K562 (cell line): ENCODE data around the gene LRP6. TPM values are rescaled to one million over a fixed set of nuclear protein-coding genes. Genes with fewer than 3 reads are reported as not detected.

Experiments
- ATAC-seq: fragments of 200-7000 bp; cut with Tn5 transposase; 3 replicates; pipeline ENCODE4 v1.9.1; 2020; ENCODE audit warnings: moderate library complexity
- BruUV-seq: library from RNA; stranded (reverse); fragments of 400-500 nt; replicated peaks from 2 replicates; lab custom pipeline; 2021; lab: Mats Ljungman, UMichigan
- CTCF ChIA-PET: fragments of 300-600 bp; formaldehyde crosslinking; extraction: SDS; loops from one replicate; lab custom pipeline; 2021; ENCODE audit warnings: low intra/inter-chr PET ratio; lab: Yijun Ruan, JAX
- POLR2A ChIA-PET: fragments of 300-600, 350-650 bp; sonication (Branson Sonifier 250); formaldehyde crosslinking; extraction: SDS; loops from one replicate; lab custom pipeline; 2021; ENCODE audit warnings: antibody characterized with exemption, inconsistent platforms; lab: Yijun Ruan, JAX
- DNase-seq, 4 experiments: peaks; one replicate each; pipeline versions ENCODE4 v3.0.0 to v3.0.0-alpha.2; 2011 to 2018; ENCODE audit warnings: low spot score in 3 of 4, mixed read lengths in 3 of 4; ENCODE audit errors: extremely low read depth in 1 of 4
- FAIRE-seq: peaks from 2 replicates; lab custom pipeline; 2011; peaks lifted over from hg19 to GRCh38; lab: Jason Lieb, UNC
- H2AFZ ChIP-seq: 2 replicates; pipeline ENCODE4 v1.6.0; 2011; ENCODE audit warnings: low read depth, low read length, control low read depth, inconsistent platforms
- H3K27ac ChIP-seq: fragments of 200-600 bp; 3 replicates; pipeline ENCODE4 v1.8.0; 2011; ENCODE audit warnings: low read depth, mild to moderate bottlenecking, control low read depth, inconsistent platforms, low read length, moderate library complexity, mixed read lengths; ENCODE audit errors: extremely low read depth
- H3K27me3 ChIP-seq, 2 experiments: fragments of 300-600 bp in 1 of 2; 2 replicates in 1 of 2; 3 replicates in 1 of 2; pipeline versions ENCODE4 v1.6.0 to v1.8.0; 2011; ENCODE audit warnings: inconsistent platforms in 2 of 2, low read length in 2 of 2, mild to moderate bottlenecking in 1 of 2, mixed read lengths in 1 of 2, moderate library complexity in 1 of 2; ENCODE audit not compliant: control insufficient read depth in 2 of 2, insufficient read depth in 2 of 2
- H3K36me3 ChIP-seq: fragments of 300-600 bp; 3 replicates; pipeline ENCODE4 v1.8.0; 2011; ENCODE audit warnings: mild to moderate bottlenecking, low read length, inconsistent platforms; ENCODE audit not compliant: control insufficient read depth, insufficient read depth
- H3K4me1 ChIP-seq, 2 experiments: fragments of 200-600 bp in 1 of 2; replicated peaks in 1 of 2; 2 replicates in 1 of 2; 3 replicates in 1 of 2; pipeline versions ENCODE4 v1.5.1 to v1.8.0; 2011; ENCODE audit warnings: inconsistent platforms in 2 of 2, low read length in 2 of 2, mild to moderate bottlenecking in 1 of 2, mixed read lengths in 1 of 2, moderate library complexity in 1 of 2; ENCODE audit not compliant: control insufficient read depth in 2 of 2, insufficient read depth in 2 of 2
- H3K4me2 ChIP-seq: 2 replicates; pipeline ENCODE4 v1.6.1; 2011; ENCODE audit warnings: low read length, control low read depth, inconsistent platforms, mixed read lengths; ENCODE audit not compliant: insufficient read depth
- H3K4me3 ChIP-seq: fragments of 200-600 bp; sonication (generic), shearing (Covaris generic); 2 replicates; pipeline ENCODE4 v1.5.1; 2016; ENCODE audit warnings: control low read depth, inconsistent platforms
- H3K79me2 ChIP-seq: fragments of 200-600 bp; 3 replicates; pipeline ENCODE4 v1.8.0; 2011; ENCODE audit warnings: low read length, inconsistent platforms; ENCODE audit not compliant: control insufficient read depth, insufficient read depth
- H3K9ac ChIP-seq, 2 experiments: 2 replicates each; pipeline versions ENCODE4 v1.6.0 to v1.6.1; 2011; ENCODE audit warnings: low read depth in 2 of 2, low read length in 2 of 2, control low read depth in 1 of 2, inconsistent platforms in 1 of 2, mild to moderate bottlenecking in 1 of 2, mixed read lengths in 1 of 2; ENCODE audit not compliant: insufficient read depth in 1 of 2
- H3K9me1 ChIP-seq: one replicate; pipeline ENCODE4 v1.6.0; 2011; ENCODE audit warnings: inconsistent platforms, mild to moderate bottlenecking, low read length, moderate library complexity; ENCODE audit not compliant: control insufficient read depth, insufficient read depth
- H3K9me3 ChIP-seq: replicated peaks from 2 replicates; pipeline ENCODE4 v1.5.1; 2011; ENCODE audit warnings: low read depth, low read length, inconsistent platforms; ENCODE audit not compliant: control insufficient read depth, insufficient read depth
- H4K20me1 ChIP-seq: replicated peaks from 2 replicates; pipeline ENCODE4 v1.6.1; 2011; ENCODE audit warnings: low read length, inconsistent platforms, mixed read lengths; ENCODE audit not compliant: control insufficient read depth, insufficient read depth
- CBX8 ChIP-seq: fragments of 200-600 bp; sonication (generic); IDR thresholded peaks from 2 replicates; pipeline ENCODE4 v1.6.1; 2012; ENCODE audit warnings: borderline replicate concordance, mixed run types, low read depth, mild to moderate bottlenecking, moderate library complexity, mixed read lengths, low read length, control low read depth, inconsistent platforms; ENCODE audit not compliant: poor library complexity, severe bottlenecking; ENCODE audit errors: extremely low read depth
- DACH1 ChIP-seq: fragments of 450-650 bp; IDR thresholded peaks from 2 replicates; pipeline ENCODE4 v1.6.1; 2018; ENCODE audit not compliant: partially characterized antibody
- ESRRB ChIP-seq: fragments of 250-450 bp; sonication (Bioruptor Pico); IDR thresholded peaks from 2 replicates; pipeline ENCODE4 v1.5.0; 2020; ENCODE audit warnings: mild to moderate bottlenecking, moderate library complexity, borderline replicate concordance
- FOXK2 ChIP-seq, 2 experiments: fragments of 450-650 bp; IDR thresholded peaks in 1 of 2; conservative IDR thresholded peaks in 1 of 2; 2 replicates each; pipeline ENCODE4 v1.6.1; 2016; ENCODE audit warnings: low read depth in 2 of 2, mild to moderate bottlenecking in 1 of 2
- MCM5 ChIP-seq: fragments of 450-650 bp; IDR thresholded peaks from 2 replicates; pipeline ENCODE4 v1.6.1; 2016; ENCODE audit warnings: low read depth
- NEUROD1 ChIP-seq: fragments of 150-350 bp; IDR thresholded peaks from 2 replicates; pipeline ENCODE4 v1.6.1; 2014; ENCODE audit warnings: borderline replicate concordance, low read length, low read depth; ENCODE audit not compliant: partially characterized antibody
- NR4A1 ChIP-seq, 2 experiments: fragments of 250-450 bp in 1 of 2; fragments of 450-650 bp in 1 of 2; sonication (Bioruptor Pico) in 1 of 2; IDR thresholded peaks; 2 replicates each; pipeline versions ENCODE4 v1.4.0 to v1.6.1; 2016 to 2020; ENCODE audit warnings: mild to moderate bottlenecking in 2 of 2, missing compliant biosample characterization in 1 of 2, missing genetic modification characterization in 1 of 2, moderate library complexity in 1 of 2
- RAD21 ChIP-seq, 2 experiments: fragments of 250-450 bp in 1 of 2; fragments of 450-650 bp in 1 of 2; sonication (Bioruptor Pico) in 1 of 2; formaldehyde crosslinking in 1 of 2; IDR thresholded peaks in 1 of 2; conservative IDR thresholded peaks in 1 of 2; 2 replicates each; pipeline versions ENCODE4 v1.4.0 to v1.8.0; 2020 to 2022; ENCODE audit warnings: mild to moderate bottlenecking in 2 of 2, moderate library complexity in 1 of 2
- SRSF7 ChIP-seq: fragments of 200-400 bp; formaldehyde crosslinking; optimal IDR thresholded peaks from 2 replicates; pipeline ENCODE3; 2017; ENCODE audit warnings: mild to moderate bottlenecking, low read depth, low read length
- TFAM ChIP-seq: fragments of 250-450 bp; sonication (Bioruptor Pico); conservative IDR thresholded peaks from 2 replicates; pipeline ENCODE4 v1.5.0; 2021; ENCODE audit warnings: mild to moderate bottlenecking, moderate library complexity
- ZNF224 ChIP-seq: sonication (generic); formaldehyde crosslinking; IDR thresholded peaks from 2 replicates; pipeline ENCODE4 v1.8.0; 2022; ENCODE audit warnings: mild to moderate bottlenecking, missing genetic modification reagents
- ZNF24 ChIP-seq: fragments of 450-650 bp; IDR thresholded peaks from 2 replicates; pipeline ENCODE4 v1.6.1; 2016
- ZNF431 ChIP-seq: sonication (generic); formaldehyde crosslinking; IDR thresholded peaks from 2 replicates; pipeline ENCODE4 v1.8.0; 2022; ENCODE audit warnings: mild to moderate bottlenecking, missing genetic modification reagents
- ZNF511 ChIP-seq: sonication (generic); formaldehyde crosslinking; IDR thresholded peaks from 2 replicates; pipeline ENCODE4 v1.8.0; 2022; ENCODE audit warnings: mild to moderate bottlenecking, missing genetic modification reagents
- WGBS: fragments of 100-300 bp; shearing (Covaris generic); methylation state at CpG from one replicate; pipeline ENCODE4 v1.1.6; 2016; ENCODE audit warnings: low coverage, mixed read lengths; ENCODE audit not compliant: insufficient coverage; ENCODE audit errors: missing lambda C conversion rate; 5-methylcytosine and 5-hydroxymethylcytosine counted together
- in situ Hi-C: fragments of 300-500 bp; cut with MboI; formaldehyde crosslinking; loops from 4 replicates; pipeline ENCODE4 v1.15.0; 2018; ENCODE audit warnings: inconsistent platforms, mixed read lengths
- intact Hi-C: fragments of 100-400 bp; cut with micrococcal nuclease; formaldehyde crosslinking; loops from 2 replicates; pipeline ENCODE4 v1.14.2; 2022
- polyA plus RNA-seq, 8 experiments: library from polyadenylated mRNA; depleted of rRNA in 4 of 8; stranded (reverse) in 5 of 8; unstranded in 3 of 8; fragments of >200 nt; fragmentation: Nextera tagmentation in 2 of 8; fragmentation: Illumina TruSeq in 1 of 8; extraction: Ambion mirVana in 2 of 8; extraction: Trizol in 1 of 8; gene quantifications; 2 replicates each; pipeline versions ENCODE4 v1.2.1 to v1.2.3, GENCODE V29; 2011 to 2014; ENCODE audit warnings: inconsistent platforms in 1 of 8, missing spikeins in 1 of 8
- total RNA-seq, 7 experiments: library from RNA; depleted of rRNA in 6 of 7; stranded (reverse); fragments of >200 nt in 6 of 7; fragmentation: Illumina TruSeq in 2 of 7; extraction: Trizol in 2 of 7; gene quantifications; 2 replicates each; pipeline versions ENCODE4 v1.2.1 to v1.2.3, GENCODE V29; 2011 to 2021; ENCODE audit warnings: low replicate concordance in 1 of 7
- TF ChIP-seq, protein P1 (sequence below): fragments of 450-650 bp; IDR thresholded peaks from 2 replicates; pipeline ENCODE4 v1.6.1; 2016; ENCODE audit warnings: low read depth

Gene LRP6
- total and polyA plus RNA-seq, 9 of the 15 experiments (the other 6 are each of a cell fraction or from before 2014, with no cell fraction given): 3.0 to 17.0 (median 10.8) TPM

- ChIA-PET POLR2A (no interaction called here), CTCF (no interaction called here)
- FAIRE-seq: no peak
- in situ Hi-C loops: no loop called here
- intact Hi-C loops: no loop called here
- ATAC-seq: no peak
- no peak overlapping the region for H3K9ac ChIP-seq
- H4K20me1 ChIP-seq: no peaks in the 10 kb centered on the region
- no peaks in the 10 kb centered on the region for H3K4me1 ChIP-seq
- H3K79me2 ChIP-seq: no peaks in the 10 kb centered on the region
- H3K27ac ChIP-seq: no peak overlapping the region
- H3K9me1 ChIP-seq: no peaks in the 10 kb centered on the region
- no peak for DNase-seq
- no TSS peak for BruUV-seq
- H3K9me3 ChIP-seq: no peaks in the 10 kb centered on the region
- no peak overlapping the region for H3K4me3 ChIP-seq
- no peak overlapping the region for H2AFZ ChIP-seq
- H3K36me3 ChIP-seq: peaks cover 24% of the 10 kb centered on the region; the same call in 2 of the 3 replicates
- H3K27me3 ChIP-seq: no peaks in the 10 kb centered on the region
- whole genome bisulfite sequencing: 77% methylated on average over 2 of the region's 2 CpGs
- H3K4me2 ChIP-seq: no peak overlapping the region
- TF ChIP-seq ZNF224 (CRISPR knock-in tag): no peak
- no peak for TF ChIP-seq RAD21 (CRISPR knock-in tag; conservative IDR thresholded peaks at IDR 0.05 in 1 of 2, IDR thresholded peaks at IDR 0.05 in 1 of 2)
- no peak for TF ChIP-seq NR4A1 (CRISPR knock-in tag; IDR thresholded peaks at IDR 0.05)
- no peak for TF ChIP-seq NR4A1 (tag; IDR thresholded peaks at IDR 0.05)
- no peak for TF ChIP-seq ZNF431
- no peak for TF ChIP-seq MCM5
- TF ChIP-seq NEUROD1: no peak
- TF ChIP-seq DACH1: no peak
- no peak for TF ChIP-seq ZNF24
- no peak for TF ChIP-seq FOXK2 (conservative IDR thresholded peaks at IDR 0.05 in 1 of 2, IDR thresholded peaks at IDR 0.05 in 1 of 2; ENCODE audit: low read depth in 2 of 2)
- TF ChIP-seq ZNF511 (CRISPR knock-in tag): no peak
- TF ChIP-seq SRSF7: no peak
- TF ChIP-seq, protein P1, sequence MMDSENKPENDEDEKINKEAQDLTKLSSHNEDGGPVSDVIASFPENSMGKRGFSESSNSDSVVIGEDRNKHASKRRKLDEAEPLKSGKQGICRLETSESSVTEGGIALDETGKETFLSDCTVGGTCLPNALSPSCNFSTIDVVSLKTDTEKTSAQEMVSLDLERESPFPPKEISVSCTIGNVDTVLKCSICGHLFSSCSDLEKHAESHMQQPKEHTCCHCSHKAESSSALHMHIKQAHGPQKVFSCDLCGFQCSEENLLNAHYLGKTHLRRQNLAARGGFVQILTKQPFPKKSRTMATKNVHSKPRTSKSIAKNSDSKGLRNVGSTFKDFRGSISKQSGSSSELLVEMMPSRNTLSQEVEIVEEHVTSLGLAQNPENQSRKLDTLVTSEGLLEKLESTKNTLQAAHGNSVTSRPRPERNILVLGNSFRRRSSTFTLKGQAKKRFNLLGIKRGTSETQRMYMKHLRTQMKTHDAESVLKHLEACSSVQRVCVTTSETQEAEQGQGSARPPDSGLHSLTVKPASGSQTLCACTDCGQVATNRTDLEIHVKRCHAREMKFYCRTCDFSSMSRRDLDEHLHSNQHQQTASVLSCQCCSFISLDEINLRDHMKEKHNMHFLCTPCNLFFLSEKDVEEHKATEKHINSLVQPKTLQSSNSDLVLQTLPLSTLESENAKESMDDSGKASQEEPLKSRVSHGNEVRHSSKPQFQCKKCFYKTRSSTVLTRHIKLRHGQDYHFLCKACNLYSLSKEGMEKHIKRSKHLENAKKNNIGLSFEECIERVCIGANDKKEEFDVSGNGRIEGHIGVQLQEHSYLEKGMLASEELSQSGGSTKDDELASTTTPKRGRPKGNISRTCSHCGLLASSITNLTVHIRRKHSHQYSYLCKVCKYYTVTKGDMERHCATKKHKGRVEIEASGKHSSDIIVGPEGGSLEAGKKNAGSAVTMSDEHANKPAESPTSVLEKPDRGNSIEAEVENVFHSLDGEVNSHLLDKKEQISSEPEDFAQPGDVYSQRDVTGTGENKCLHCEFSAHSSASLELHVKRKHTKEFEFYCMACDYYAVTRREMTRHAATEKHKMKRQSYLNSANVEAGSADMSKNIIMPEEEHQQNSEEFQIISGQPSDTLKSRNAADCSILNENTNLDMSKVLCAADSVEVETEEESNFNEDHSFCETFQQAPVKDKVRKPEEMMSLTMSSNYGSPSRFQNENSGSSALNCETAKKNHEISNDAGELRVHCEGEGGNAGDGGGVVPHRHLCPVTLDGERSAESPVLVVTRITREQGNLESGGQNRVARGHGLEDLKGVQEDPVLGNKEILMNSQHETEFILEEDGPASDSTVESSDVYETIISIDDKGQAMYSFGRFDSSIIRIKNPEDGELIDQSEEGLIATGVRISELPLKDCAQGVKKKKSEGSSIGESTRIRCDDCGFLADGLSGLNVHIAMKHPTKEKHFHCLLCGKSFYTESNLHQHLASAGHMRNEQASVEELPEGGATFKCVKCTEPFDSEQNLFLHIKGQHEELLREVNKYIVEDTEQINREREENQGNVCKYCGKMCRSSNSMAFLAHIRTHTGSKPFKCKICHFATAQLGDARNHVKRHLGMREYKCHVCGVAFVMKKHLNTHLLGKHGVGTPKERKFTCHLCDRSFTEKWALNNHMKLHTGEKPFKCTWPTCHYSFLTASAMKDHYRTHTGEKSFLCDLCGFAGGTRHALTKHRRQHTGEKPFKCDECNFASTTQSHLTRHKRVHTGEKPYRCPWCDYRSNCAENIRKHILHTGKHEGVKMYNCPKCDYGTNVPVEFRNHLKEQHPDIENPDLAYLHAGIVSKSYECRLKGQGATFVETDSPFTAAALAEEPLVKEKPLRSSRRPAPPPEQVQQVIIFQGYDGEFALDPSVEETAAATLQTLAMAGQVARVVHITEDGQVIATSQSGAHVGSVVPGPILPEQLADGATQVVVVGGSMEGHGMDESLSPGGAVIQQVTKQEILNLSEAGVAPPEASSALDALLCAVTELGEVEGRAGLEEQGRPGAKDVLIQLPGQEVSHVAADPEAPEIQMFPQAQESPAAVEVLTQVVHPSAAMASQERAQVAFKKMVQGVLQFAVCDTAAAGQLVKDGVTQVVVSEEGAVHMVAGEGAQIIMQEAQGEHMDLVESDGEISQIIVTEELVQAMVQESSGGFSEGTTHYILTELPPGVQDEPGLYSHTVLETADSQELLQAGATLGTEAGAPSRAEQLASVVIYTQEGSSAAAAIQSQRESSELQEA: no peak
- no peak for TF ChIP-seq TFAM
- TF ChIP-seq ESRRB (CRISPR knock-in tag): no peak
- no peak for TF ChIP-seq CBX8
Measured at GRCh38 chr12:12156828-12157227, 110.0 kb downstream of the LRP6 start.
